GDM1 (cell line): Measurements from ENCODE around the gene GP2.
A peak's percentile ranks its signal among the peaks of the same experiment; 100 is the strongest.

ENCODE experiments used
- DNase-seq: peaks from one replicate; lab custom pipeline; 2025; lab: John Stamatoyannopoulos, UW

Gene GP2

DNA sequence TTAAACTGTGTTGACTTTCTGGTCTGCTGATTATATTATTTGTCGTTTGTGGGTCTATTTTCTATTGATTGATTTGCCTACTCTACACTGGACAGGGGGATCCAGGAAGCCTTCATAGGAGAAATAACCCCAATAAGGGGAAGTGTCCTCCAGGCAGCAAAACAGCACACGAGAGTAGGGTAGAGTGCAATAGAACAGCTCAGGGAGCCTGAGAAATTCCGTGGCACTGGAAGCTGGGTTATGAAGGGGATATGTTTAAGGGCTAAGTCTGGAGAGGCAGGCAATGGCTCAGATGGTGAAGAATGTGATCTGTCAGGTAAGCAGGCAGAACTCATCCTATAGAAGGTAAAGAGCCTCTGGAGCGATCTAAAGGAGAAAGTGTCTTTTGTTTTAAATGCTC lies 20.9 kb downstream of the GP2 start:
- DNase-seq: no peak

GRCh38 chr16:20303012-20303411 lies 24.3 kb downstream of the GP2 start:
- DNase-seq: no peak

DNA sequence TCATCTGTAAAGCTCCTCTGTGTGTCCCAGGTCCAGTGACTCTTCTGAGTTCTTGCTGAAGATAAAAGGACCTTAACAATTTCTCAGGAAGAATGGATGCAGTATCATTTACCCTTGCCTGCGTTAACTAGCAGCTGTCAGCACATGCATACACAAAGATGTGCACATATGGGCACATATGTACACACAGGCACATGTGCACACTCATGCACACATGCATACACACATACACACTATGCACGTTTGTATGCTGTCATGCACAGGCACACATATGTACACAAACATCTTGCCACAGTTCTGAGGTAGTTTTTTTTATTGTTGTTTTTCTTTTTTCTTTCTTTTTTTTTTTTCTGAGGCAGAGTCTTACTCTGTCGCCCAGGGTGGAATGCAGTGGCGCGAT lies 24.9 kb downstream of the GP2 start:
- no peak for DNase-seq

- DNase-seq: no peak
Observed at GRCh38 chr16:20301840-20302239, 25.5 kb downstream of the GP2 start.

DNA sequence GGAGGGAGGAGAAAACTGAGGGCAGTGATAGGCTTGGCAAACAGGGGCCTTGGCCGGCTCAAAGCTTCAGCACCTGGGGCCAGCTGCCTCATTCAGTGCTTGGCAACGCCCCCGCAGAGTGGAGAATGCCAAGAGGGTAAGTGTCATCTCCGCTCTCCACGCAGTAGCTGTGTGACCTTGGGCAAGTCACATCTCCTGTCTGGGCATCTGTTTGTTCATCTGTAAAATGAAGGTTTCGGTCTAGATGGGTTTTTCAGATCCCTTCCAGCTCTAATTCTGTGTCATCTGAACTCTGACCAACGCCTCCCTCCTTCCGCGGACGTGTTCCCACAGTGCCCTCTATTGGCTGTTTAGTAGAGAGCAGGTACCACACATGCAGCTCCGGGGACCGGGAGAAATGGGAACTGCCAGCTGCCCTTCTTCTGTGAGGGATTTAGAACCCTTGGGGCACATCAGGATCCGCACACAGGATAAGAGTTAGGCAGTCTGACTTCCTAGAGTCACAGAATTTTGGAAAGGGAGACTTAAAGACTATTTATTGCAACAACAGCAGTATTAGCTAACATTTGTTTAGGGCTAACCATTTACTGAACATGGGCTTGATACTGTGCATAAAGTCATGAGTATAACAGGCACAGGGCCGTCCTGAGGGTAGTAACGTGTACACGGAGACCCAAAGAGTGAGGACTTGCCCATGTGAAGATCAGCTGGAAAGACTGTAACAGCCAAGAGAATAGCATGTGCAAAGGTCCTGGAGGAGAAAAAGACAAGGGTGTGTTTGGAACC lies 26.8 kb downstream of the GP2 start:
- DNase-seq: peak; percentile 39

DNA sequence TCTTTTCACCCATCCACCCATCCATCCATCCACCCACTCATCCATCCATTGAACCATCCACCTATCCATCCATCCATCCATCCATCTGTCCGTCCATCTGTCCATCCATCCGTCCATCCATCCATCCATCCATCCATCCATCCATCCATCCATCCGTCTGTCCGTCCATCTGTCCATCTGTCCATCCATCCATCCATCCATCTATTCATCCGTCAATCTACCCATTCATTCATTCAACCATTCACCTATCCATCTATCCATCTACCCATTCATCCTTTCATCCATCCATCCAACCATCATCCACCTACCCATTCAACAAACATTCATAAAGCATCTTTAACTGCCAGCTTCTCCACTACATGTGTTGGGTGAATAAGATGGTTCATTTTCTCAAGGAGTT lies 28.9 kb downstream of the GP2 start:
- DNase-seq: no peak

DNA sequence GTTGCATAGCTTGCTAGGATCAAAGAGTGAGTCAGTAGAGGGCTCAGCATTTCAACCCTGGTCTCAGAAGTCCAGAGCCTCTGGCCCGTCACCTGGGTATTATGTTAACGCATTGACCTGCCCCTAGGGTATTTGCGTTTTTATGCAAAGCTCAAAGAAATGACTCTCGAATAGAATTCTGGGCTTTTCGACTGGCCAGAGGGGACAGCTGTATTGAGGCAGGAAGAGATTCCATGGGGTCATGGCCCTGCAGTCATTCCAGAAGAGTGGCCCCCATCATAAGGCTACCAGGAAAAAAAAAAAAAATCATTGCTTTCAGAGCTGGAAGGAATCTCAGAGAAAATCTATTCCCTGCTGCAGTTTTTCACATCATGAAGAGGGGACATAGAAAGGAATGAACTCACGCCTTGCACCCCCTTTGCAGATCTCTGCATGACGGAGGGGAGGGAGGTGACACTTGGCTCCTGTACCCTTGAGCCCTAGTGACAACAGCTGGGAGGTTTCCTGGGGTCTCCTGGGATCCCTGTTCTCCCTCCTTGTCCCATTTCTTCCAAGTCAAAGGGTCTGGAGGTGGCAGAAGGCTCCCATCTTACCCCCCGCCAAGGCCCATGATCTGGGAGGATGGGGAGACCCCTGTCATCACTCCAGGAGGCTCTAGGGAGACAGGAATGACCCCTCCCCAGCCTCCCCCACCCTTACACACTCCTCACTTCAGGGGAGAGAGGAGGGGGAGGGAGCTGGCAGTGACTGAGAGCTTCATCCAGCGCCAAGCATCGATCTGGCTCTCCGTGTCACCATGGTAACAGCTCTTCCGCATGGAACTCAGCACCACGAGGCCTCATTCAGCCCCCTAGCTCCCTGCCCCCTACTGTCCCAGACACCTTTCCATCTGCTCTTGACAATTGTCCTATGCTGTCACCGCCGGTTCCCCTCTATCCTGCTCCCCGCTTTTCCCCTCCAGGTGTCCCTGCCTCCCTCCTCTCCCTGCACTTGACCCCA lies 35.8 kb downstream of the GP2 start:
- DNase-seq: no peak

DNA sequence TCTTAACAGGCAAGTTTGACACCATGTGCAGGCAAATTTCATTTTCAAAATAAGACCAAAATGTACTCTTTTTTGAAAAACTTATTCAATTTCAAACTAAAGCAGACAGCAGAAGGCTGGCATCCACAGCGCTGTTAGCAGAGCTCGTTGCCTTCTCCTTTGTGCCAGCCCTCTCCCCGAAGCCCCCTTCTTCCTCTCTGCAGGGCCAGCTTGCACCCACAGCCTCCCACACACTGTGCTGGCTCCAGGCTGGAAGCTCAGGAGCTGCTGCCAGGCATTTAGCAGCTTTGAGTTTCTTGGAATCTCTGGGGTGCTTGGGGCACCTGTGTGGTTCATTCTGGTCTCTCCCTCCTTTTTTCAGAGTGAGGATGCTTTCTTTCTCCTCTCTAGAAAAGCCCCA lies 37.7 kb downstream of the GP2 start:
- no peak for DNase-seq

DNA sequence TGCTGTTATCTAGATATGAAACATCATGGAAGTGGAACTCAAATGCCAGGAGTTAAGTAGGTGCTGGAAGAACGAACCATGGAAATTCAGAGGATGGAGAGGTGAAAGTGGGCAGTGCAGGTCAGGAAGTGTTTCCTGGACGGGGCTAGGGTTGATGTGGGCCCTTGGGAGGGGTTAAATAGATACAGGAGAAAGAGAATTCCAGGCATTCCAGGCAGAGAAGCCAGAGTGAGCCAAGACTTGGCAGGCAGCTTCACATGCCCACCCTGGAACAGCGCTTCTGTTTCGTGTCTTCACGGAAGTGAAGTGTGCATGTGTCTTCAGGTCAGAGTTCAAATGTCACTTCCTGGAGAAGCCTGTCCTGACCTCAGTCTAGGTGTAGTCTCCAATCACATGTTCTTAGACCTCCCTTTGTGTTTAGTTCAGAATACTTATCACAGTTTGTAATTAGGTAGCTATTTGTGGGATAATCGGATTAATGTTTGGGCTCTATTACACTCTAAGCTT lies 41.3 kb downstream of the GP2 start:
- DNase-seq: no peak

DNA sequence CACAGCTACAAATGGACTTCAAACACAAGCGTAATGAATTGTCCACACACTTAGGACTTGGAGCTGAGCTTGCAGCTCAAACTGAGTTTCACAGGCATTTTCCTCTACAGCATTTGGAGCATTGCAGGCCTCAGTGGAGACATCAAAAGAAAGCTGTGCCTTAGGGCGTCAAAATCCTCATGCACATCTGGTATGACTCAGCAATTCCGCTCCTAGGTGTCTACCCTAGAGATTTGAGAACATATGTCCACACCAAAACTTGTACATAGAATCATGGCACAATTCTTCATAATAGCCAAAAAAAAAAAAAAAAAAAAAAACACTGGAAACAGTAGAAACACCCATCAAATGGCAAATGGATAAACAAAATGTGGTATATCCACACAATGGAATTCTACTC lies 47.1 kb downstream of the GP2 start:
- DNase-seq: no peak

DNA sequence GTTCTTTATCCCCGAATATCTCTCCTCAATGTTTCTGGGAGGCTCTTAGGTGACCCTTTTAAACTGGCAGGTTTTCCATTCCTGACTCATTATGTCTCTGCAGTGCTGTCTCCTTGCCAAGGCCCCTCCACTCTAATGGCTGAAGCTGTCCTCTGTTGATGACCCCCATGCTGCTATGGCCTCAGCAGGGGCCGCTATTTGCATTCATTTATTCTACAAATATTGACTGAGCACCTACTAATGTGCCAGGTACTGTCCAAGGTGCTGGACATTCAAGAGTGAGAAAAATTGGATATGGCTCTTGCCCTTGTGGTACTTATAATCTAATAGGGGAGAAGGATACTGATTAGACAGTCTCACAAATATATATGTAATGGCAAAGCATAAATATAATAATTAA lies 55.4 kb downstream of the GP2 start:
- DNase-seq: no peak

DNA sequence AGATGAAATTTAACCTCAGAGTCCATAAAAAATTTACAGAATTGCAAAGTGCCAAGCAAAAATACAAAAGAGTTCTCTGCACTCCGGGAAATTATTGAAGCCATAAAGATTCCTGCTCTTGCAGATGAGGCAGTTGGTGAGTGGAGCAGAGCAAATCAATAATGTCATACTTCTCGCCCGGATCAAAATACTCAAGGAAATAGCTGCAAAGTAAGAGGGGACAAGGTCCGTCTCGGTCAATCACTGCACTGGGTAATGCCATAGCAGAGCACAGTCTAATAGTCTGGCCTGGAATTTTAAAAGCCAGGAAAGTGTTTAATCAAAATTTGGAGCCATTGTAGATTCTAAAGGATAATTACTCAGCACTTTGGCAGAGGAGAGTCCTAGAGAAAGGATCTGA lies 58.9 kb downstream of the GP2 start:
- DNase-seq: no peak

GRCh38 chr16:20265019-20265418 lies 62.3 kb downstream of the GP2 start:
- no peak for DNase-seq

GRCh38 chr16:20263138-20263855 lies 64.0 kb downstream of the GP2 start:
- no peak for DNase-seq

- DNase-seq: no peak
Observed at GRCh38 chr16:20262248-20262647, 65.1 kb downstream of the GP2 start.

DNA sequence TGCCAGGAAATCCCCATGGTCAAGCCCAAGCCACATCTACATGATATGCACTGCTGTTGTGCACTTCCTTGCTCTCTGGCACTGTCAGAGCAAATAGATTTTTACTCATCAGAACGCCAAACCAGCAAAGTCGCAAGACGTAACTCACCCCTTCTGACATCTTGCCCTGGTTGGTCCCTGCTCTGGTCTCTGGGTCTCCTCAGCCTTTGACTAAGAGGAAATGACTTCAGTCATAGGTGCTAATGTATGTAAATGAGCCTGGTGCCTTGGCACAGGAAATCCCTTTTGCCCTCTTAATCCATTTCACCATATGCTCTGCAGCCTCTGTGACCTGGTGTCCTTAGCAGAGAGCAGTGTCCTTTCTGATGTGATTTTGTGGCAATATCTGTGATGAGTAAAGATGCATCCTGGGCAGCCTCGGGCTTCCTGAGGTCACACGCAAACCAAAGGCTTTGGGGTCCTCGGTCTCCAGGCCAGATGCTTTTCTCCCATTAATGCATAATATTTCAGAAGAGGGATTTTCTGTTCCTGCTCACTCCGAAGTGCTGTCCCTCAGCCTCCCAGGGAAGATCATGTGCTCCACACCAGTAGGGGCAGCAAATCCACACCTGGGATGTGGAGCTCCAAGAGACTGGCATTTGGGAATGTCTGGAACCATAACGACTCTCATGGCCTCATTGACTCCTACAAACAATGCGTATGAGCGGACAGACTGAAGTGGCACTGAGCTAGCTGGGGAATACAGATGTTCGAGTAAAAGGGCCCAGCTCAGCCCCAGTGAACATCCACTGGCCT lies 66.9 kb downstream of the GP2 start:
- no peak for DNase-seq
